ENCODE measurements around the gene SELPLG.

DNA sequence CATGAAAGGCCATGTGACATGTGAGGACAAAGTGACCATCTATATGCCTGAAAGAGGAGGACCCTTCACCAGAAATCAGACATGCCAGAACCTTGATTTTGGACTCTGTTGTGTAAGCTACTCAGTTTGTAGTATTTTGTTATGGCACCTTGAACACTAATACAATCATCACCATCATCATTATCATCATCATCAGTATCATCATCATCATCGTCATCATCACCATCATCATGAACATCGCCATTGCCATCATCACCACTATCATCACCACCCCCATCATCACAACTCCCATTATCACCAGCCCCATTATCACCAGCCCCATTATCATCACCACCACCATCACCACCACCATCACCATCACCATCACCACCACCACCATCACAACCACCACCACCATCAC is 55.4 kb downstream of the SELPLG start:
- TF ChIP-seq, protein P1, sequence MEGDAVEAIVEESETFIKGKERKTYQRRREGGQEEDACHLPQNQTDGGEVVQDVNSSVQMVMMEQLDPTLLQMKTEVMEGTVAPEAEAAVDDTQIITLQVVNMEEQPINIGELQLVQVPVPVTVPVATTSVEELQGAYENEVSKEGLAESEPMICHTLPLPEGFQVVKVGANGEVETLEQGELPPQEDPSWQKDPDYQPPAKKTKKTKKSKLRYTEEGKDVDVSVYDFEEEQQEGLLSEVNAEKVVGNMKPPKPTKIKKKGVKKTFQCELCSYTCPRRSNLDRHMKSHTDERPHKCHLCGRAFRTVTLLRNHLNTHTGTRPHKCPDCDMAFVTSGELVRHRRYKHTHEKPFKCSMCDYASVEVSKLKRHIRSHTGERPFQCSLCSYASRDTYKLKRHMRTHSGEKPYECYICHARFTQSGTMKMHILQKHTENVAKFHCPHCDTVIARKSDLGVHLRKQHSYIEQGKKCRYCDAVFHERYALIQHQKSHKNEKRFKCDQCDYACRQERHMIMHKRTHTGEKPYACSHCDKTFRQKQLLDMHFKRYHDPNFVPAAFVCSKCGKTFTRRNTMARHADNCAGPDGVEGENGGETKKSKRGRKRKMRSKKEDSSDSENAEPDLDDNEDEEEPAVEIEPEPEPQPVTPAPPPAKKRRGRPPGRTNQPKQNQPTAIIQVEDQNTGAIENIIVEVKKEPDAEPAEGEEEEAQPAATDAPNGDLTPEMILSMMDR (conservative IDR thresholded peaks at IDR 0.05; ENCODE audit: low read depth, low read length), result no peak
- no peak for TF ChIP-seq POLR2A (IDR thresholded peaks at IDR 0.05; ENCODE audit: low read depth, low read length)
- TF ChIP-seq RAD21 (IDR thresholded peaks at IDR 0.05; ENCODE audit: low read length), result no peak
- TF ChIP-seq FOS (IDR thresholded peaks at IDR 0.05; ENCODE audit: low read depth, low read length), result no peak
- no peak for TF ChIP-seq BHLHE40 (IDR thresholded peaks at IDR 0.05; ENCODE audit: low read depth, low read length)
- TF ChIP-seq, protein P2, sequence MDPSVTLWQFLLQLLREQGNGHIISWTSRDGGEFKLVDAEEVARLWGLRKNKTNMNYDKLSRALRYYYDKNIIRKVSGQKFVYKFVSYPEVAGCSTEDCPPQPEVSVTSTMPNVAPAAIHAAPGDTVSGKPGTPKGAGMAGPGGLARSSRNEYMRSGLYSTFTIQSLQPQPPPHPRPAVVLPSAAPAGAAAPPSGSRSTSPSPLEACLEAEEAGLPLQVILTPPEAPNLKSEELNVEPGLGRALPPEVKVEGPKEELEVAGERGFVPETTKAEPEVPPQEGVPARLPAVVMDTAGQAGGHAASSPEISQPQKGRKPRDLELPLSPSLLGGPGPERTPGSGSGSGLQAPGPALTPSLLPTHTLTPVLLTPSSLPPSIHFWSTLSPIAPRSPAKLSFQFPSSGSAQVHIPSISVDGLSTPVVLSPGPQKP (IDR thresholded peaks at IDR 0.05; ENCODE audit: borderline replicate concordance, low read depth, low read length), result no peak
- no peak for TF ChIP-seq MXI1 (IDR thresholded peaks at IDR 0.05; ENCODE audit: borderline replicate concordance, low read depth, low read length)
- TF ChIP-seq MAFK (IDR thresholded peaks at IDR 0.05; ENCODE audit: low read depth, low read length), result no peak
- TF ChIP-seq CHD1 (IDR thresholded peaks at IDR 0.05; ENCODE audit: low read depth, low read length), result no peak
- no peak for TF ChIP-seq RFX5 (IDR thresholded peaks at IDR 0.05; ENCODE audit: low read depth, low read length)
- TF ChIP-seq, protein P3, sequence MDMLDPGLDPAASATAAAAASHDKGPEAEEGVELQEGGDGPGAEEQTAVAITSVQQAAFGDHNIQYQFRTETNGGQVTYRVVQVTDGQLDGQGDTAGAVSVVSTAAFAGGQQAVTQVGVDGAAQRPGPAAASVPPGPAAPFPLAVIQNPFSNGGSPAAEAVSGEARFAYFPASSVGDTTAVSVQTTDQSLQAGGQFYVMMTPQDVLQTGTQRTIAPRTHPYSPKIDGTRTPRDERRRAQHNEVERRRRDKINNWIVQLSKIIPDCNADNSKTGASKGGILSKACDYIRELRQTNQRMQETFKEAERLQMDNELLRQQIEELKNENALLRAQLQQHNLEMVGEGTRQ (IDR thresholded peaks at IDR 0.05; ENCODE audit: low read depth, low read length), result no peak
- no peak for TF ChIP-seq RCOR1 (IDR thresholded peaks at IDR 0.05; ENCODE audit: insufficient replicate concordance, low read length)

All from IMR-90 (cell line).